Superior temporal gyrus (tissue), 1 donor: ENCODE data around the gene RAB7A.
"Not testable (repeated sequence)": the region's sequence is repeated elsewhere in the genome, so short reads cannot be mapped to it uniquely, and the experiment has no call there.

Experiments
- DNase-seq: peaks from one replicate; pipeline ENCODE4 v3.0.0-alpha.2; 2016; ENCODE audit errors: extremely low spot score

The RAB7A gene

GRCh38 chr3:128710816-128711433, 15.1 kb upstream of the RAB7A start:
- DNase-seq: no peak

DNA sequence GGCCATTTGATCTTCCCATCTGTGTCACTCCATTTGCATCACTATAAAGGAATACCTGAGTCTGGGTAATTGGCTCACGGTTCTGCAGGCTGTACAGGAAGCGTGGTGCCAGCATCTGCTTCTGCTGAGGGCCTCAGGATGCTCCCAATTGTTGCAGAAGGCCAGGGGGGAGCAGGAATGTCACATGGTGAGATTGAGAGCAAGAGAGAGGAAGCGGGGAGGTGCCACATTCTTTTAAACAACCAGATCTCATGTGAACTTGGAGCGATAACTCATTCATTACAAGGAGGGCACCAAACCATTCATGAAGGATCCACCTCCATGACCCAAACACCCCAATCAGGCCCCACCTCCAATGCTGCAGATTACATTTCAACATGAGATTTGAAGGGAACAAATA, 13.1 kb upstream of the RAB7A start:
- no peak for DNase-seq

- no peak for DNase-seq
Observed at GRCh38 chr3:128714887-128715491, 11.0 kb upstream of the RAB7A start.

DNA sequence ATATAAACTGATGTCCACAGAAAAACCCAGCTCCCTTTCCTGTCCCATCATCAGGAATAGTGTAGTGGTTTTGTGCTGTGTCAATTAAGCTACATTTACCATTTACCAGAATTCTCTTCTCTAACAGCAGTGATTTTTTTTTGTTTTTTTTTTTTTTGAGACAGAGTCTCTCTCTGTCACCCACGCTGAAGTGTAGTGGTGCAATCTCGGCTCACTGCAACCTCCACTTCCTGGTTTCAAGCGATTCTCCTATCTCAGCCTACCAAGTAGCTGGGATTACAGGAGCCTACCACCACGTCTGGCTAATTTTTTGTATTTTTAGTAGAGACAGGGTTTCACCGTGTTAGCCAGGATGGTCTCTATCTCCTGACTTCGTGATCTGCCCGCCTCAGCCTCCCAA, 7.1 kb upstream of the RAB7A start:
- DNase-seq: not testable (repeated sequence)

DNA sequence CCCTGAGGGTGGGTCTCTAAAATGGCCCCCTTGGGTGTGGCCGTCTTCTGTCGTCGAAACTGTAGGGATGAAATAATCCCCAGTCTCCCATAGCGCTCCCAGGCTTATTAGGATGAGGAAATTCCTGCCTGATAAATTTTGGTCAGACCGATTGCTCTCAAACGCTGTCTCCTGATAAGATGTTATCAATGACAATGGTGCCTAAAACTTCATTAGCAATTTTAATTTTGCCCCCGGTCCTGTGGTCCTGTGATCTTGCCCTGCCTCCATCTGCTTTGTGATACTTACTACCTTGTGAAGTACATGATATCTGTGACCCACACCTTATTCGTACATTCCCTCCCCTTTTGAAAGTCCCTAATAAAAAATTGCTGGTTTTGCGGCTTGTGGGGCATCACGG, 5.1 kb upstream of the RAB7A start:
- DNase-seq: no peak

GRCh38 chr3:128723477-128723876, 2.5 kb upstream of the RAB7A start:
- DNase-seq: no peak

- no peak for DNase-seq
Observed at GRCh38 chr3:128725547-128726022, 398 bp upstream of the RAB7A start.

DNA sequence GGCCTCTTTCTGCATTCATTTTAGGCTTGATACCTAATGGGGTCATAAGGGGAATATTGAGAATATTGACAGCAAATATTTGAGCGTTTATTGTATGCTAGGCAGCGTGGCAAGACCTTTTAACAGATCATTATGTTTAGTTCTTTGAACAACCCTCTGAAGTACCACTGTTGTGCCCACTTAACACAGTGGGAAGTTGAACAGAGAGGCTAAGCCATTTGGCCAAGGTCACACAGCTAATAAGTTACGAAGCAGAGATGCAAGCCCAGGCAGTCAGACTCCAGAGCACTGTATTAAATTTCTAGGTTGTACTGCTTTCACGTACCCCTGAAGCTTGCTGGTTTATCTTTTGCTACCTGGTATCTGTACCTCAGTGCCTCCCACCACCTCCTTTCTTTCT, 1.1 kb downstream of the RAB7A start:
- no peak for DNase-seq

DNA sequence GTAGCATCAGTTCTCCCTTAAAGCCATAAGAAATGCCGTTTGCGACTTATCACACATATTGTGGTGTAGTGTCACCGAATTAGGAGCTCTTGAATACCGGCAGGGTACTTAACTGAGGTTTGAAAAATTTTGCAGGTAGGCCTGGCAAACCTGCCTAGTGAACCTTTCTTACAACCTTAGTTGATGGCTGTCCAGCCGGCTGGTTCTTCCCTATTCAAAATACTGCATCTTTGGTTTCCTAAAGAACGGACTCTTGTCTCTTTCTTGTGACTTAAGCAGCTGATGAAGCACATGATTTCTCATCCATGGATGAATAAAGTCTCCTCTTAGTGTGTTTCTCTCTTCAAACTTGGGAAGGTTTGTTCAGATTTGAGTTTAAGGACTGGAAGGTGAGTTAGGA, 1.5 kb downstream of the RAB7A start:
- DNase-seq: no peak

- no peak for DNase-seq
Observed at GRCh38 chr3:128727996-128728395, 2.0 kb downstream of the RAB7A start.

DNA sequence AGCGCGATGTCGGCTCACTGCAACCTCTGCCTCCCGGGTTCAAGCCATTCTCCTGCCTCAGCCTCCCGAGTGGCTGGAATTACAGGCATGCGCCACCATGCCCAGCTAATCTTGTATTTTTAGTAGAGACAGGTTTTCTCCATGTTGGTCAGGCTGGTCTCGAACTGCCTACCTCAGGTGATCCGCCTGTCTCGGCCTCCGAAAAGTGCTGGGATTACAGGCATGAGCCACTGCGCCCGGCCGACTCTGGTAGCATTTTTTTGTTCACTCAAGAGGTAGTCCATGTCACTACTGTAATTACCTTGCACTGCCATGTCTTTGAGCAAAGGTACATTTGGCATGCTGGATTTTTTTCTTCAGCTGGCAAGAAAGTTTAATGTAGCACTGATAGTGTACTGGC, 2.5 kb downstream of the RAB7A start:
- not testable (repeated sequence) for DNase-seq

GRCh38 chr3:128730471-128730870, 4.5 kb downstream of the RAB7A start:
- DNase-seq: no peak

- DNase-seq: no peak
Observed at GRCh38 chr3:128734523-128735189, 8.7 kb downstream of the RAB7A start.

- DNase-seq: no peak
Observed at GRCh38 chr3:128735287-128735686, 9.3 kb downstream of the RAB7A start.

GRCh38 chr3:128735884-128736283, 9.9 kb downstream of the RAB7A start:
- no peak for DNase-seq

GRCh38 chr3:128736601-128737000, 10.6 kb downstream of the RAB7A start:
- no peak for DNase-seq

DNA sequence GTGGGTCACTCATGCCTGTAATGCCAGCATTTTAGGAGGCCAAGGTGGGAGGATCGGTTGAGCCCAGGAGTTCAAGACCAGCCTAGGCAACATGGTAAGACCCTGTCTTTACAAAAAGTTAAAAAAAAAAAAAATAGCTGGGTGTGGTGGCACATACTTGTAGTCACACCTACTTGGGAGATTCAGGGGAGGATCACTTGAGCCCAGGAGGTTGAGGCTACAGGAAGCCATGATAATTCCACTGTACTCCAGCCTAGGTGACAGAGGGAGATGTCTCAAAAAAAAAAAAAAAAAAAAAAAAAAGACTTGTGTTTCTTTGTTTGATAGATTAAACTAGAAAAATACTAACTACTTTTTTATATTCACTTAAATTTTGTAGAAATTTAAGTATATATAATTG, 14.6 kb downstream of the RAB7A start:
- DNase-seq: no peak

GRCh38 chr3:128742821-128743594, 17.0 kb downstream of the RAB7A start:
- no peak for DNase-seq

DNA sequence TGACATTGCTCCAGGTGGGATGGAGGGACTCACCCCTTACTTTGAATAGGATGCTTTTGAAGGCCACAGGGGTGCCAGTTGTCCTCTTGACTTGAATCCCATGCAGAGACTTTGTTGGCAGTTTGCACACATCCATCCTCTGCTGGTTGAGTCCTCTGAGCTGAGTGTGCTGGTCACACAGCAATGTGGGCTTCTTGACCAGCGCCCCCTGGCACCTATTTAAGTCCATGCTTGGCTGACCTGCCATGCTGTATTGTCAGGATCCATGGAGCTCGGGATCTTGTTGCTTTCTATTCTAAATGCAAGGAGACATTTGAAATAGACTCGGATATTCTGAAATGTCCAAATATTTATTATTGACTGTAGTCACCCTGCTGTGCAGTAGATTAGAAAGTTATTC, 19.8 kb downstream of the RAB7A start:
- DNase-seq: no peak

- no peak for DNase-seq
Observed at GRCh38 chr3:128746881-128747280, 20.9 kb downstream of the RAB7A start.

- DNase-seq: no peak
Observed at GRCh38 chr3:128748557-128748956, 22.6 kb downstream of the RAB7A start.

DNA sequence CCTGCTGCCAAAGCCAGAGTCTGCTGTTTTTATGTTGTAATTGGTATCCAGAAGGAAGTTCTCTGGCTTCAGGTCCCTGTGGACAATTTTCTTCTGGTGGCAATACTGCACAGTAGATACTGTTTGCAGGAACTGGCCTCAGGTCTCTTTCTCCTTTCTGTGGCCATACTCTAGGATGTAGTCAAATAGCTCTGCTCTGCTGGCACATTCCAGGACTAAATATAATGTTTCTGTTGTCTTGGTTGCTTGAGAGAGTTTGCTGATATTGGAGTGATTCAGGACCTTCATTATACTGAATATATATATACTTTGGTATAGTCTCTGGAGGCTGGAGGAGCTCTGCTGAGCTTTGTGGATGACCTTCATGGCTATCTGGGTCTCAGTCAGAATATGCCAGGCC, 23.1 kb downstream of the RAB7A start:
- DNase-seq: no peak
